Fibroblast of lung (primary cell): ENCODE data around the gene SLC6A1. TPM values are rescaled to one million over a fixed set of nuclear protein-coding genes. Genes with fewer than 3 reads are reported as not detected.

Experiments
- DNase-seq, 2 donors: peaks; one replicate each; pipeline versions ENCODE4 v3.0.0 to v3.0.0-alpha.2; 2010; ENCODE audit warnings: low read depth in 2 of 2
- H2AFZ ChIP-seq: 2 replicates; pipeline ENCODE4 v1.5.1; 2012; ENCODE audit warnings: low read length, control low read depth, inconsistent platforms
- H3K27ac ChIP-seq: 2 replicates; pipeline ENCODE4 v1.5.1; 2011; ENCODE audit warnings: low read length, control low read depth; ENCODE audit not compliant: insufficient read depth
- H3K27me3 ChIP-seq: 2 replicates; pipeline ENCODE4 v1.5.1; 2011; ENCODE audit warnings: mild to moderate bottlenecking, low read length; ENCODE audit not compliant: control insufficient read depth, insufficient read depth
- H3K36me3 ChIP-seq: 2 replicates; pipeline ENCODE4 v1.5.1; 2011; ENCODE audit warnings: low read length; ENCODE audit not compliant: control insufficient read depth, insufficient read depth
- H3K4me1 ChIP-seq: 2 replicates; pipeline ENCODE4 v1.5.1; 2011; ENCODE audit warnings: low read length; ENCODE audit not compliant: control insufficient read depth, insufficient read depth; ENCODE audit errors: extremely low read depth
- H3K4me2 ChIP-seq: 2 replicates; pipeline ENCODE4 v1.5.1; 2011; ENCODE audit warnings: low read length, control low read depth; ENCODE audit not compliant: insufficient read depth; ENCODE audit errors: extremely low read depth
- H3K4me3 ChIP-seq, 4 experiments: fragments of 200-600 bp in 1 of 4; sonication (generic) in 1 of 4; replicated peaks in 1 of 4; 2 replicates each; pipeline ENCODE4 v1.5.1; 2011 to 2016; ENCODE audit warnings: low read length in 4 of 4, low read depth in 3 of 4, mild to moderate bottlenecking in 3 of 4, control low read depth in 2 of 4, inconsistent platforms in 1 of 4, mixed read lengths in 1 of 4; ENCODE audit not compliant: insufficient read depth in 1 of 4; ENCODE audit errors: control extremely low read depth in 1 of 4
- H3K79me2 ChIP-seq: 2 replicates; pipeline ENCODE4 v1.5.1; 2012; ENCODE audit warnings: mild to moderate bottlenecking, low read length, inconsistent platforms; ENCODE audit not compliant: control insufficient read depth, insufficient read depth
- H3K9ac ChIP-seq: 2 replicates; pipeline ENCODE4 v1.5.1; 2011; ENCODE audit warnings: mild to moderate bottlenecking, low read length, control low read depth; ENCODE audit not compliant: insufficient read depth
- H3K9me3 ChIP-seq: 2 replicates; pipeline ENCODE4 v1.5.1; 2012; ENCODE audit warnings: low read depth, low read length; ENCODE audit not compliant: control insufficient read depth, insufficient read depth
- H4K20me1 ChIP-seq: 2 replicates; pipeline ENCODE4 v1.5.1; 2011; ENCODE audit warnings: low read length; ENCODE audit not compliant: control insufficient read depth, insufficient read depth; ENCODE audit errors: extremely low read depth
- EZH2 ChIP-seq: IDR thresholded peaks from 2 replicates; pipeline ENCODE4 v1.5.1; 2012; ENCODE audit warnings: low read length, control low read depth, mild to moderate bottlenecking; ENCODE audit errors: missing control alignments
- polyA plus RNA-seq, 2 donors: library from polyadenylated mRNA; depleted of rRNA in 1 of 2; stranded (reverse) in 1 of 2; unstranded in 1 of 2; fragments of >200 nt; gene quantifications; 2 replicates each; pipeline ENCODE4 v1.2.1, GENCODE V29; 2011 to 2012; ENCODE audit warnings: missing spikeins in 1 of 2
- total RNA-seq: library from RNA; depleted of rRNA; stranded (reverse); fragments of >200 nt; gene quantifications from 2 replicates; pipeline ENCODE4 v1.2.1, GENCODE V29; 2014
- TF ChIP-seq, protein P1 (sequence below), 2 donors: IDR thresholded peaks in 1 of 2; conservative IDR thresholded peaks in 1 of 2; 1 replicate in 1 of 2; 2 replicates in 1 of 2; pipeline ENCODE4 v1.5.1; 2011 to 2012; ENCODE audit warnings: low read length in 2 of 2, control low read depth in 1 of 2, inconsistent platforms in 1 of 2, low read depth in 1 of 2, mild to moderate bottlenecking in 1 of 2

Gene SLC6A1
- total and polyA plus RNA-seq, 2 donors (not counting 1 experiment from before 2014, with no cell fraction given), result not detected

DNA sequence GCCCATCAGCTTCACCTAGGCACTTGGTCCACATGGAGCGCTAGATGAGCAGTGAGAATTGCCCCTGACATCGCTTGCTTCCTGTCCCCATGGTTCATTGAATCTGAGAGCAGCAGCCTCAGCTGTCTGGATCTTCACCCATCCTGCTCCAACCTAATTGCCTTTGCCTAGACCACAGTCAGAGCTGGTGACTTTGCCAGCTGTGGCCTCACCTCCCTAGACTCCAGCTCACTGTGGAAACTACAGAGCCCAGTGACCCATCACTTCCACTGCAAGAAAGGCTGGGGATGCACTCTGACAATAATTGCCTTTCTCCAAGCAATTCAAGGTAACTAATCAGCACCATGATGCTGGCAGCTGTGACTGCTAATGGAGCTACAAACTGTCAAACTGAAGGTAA, 30.6 kb upstream of the SLC6A1 start:
- no peak overlapping the region for H3K27ac ChIP-seq
- H2AFZ ChIP-seq, result no peak overlapping the region
- H3K4me3 ChIP-seq, result no peak overlapping the region
- H3K79me2 ChIP-seq, result no peaks in the 10 kb centered on the region
- no peak for TF ChIP-seq EZH2
- TF ChIP-seq, protein P1, sequence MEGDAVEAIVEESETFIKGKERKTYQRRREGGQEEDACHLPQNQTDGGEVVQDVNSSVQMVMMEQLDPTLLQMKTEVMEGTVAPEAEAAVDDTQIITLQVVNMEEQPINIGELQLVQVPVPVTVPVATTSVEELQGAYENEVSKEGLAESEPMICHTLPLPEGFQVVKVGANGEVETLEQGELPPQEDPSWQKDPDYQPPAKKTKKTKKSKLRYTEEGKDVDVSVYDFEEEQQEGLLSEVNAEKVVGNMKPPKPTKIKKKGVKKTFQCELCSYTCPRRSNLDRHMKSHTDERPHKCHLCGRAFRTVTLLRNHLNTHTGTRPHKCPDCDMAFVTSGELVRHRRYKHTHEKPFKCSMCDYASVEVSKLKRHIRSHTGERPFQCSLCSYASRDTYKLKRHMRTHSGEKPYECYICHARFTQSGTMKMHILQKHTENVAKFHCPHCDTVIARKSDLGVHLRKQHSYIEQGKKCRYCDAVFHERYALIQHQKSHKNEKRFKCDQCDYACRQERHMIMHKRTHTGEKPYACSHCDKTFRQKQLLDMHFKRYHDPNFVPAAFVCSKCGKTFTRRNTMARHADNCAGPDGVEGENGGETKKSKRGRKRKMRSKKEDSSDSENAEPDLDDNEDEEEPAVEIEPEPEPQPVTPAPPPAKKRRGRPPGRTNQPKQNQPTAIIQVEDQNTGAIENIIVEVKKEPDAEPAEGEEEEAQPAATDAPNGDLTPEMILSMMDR (conservative IDR thresholded peaks at IDR 0.05 in 1 of 2, IDR thresholded peaks at IDR 0.05 in 1 of 2; ENCODE audit: low read depth in 1 of 2, low read length in 2 of 2), result no peak
- no peak overlapping the region for H3K9ac ChIP-seq
- no peaks in the 10 kb centered on the region for H3K4me1 ChIP-seq
- H3K4me2 ChIP-seq, result no peak overlapping the region
- DNase-seq, result no peak
- no peaks in the 10 kb centered on the region for H3K36me3 ChIP-seq
- H4K20me1 ChIP-seq, result no peaks in the 10 kb centered on the region
- H3K27me3 ChIP-seq, result no peaks in the 10 kb centered on the region
- H3K9me3 ChIP-seq, result no peaks in the 10 kb centered on the region

DNA sequence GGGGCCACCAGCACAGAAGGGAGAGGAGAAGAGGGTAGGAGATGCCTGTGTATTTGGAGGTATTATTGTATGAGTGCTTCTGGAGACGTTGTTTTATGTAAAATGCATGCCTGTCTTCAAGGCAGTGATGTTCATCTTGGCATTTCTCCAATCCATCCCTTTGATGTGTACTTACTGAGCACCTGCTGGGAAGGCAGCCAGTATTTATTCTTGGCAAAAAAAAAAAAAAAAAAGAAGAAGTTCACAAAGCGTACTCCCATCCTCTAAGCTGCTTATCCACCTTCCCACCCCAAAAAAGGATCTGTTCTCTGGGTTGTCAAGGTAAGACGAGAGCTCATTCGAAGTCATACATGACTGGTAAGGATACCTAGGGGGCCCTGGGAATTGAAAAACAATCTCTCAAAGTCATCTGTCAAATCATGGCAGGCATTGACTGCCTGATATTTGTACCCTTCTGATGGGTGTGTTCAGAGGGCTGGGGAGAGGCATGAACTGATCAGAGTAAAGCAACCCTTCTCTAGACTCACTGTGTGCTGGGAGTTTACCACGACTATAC, 30.0 kb upstream of the SLC6A1 start:
- H4K20me1 ChIP-seq, result no peaks in the 10 kb centered on the region
- TF ChIP-seq EZH2, result no peak
- TF ChIP-seq, protein P1 (conservative IDR thresholded peaks at IDR 0.05 in 1 of 2, IDR thresholded peaks at IDR 0.05 in 1 of 2; ENCODE audit: low read depth in 1 of 2, low read length in 2 of 2), result no peak
- no peaks in the 10 kb centered on the region for H3K36me3 ChIP-seq
- no peak overlapping the region for H2AFZ ChIP-seq
- H3K27me3 ChIP-seq, result no peaks in the 10 kb centered on the region
- no peak overlapping the region for H3K27ac ChIP-seq
- no peaks in the 10 kb centered on the region for H3K79me2 ChIP-seq
- no peak for DNase-seq
- H3K4me3 ChIP-seq, result no peak overlapping the region
- no peaks in the 10 kb centered on the region for H3K4me1 ChIP-seq
- no peak overlapping the region for H3K4me2 ChIP-seq
- H3K9me3 ChIP-seq, result no peaks in the 10 kb centered on the region
- no peak overlapping the region for H3K9ac ChIP-seq

DNA sequence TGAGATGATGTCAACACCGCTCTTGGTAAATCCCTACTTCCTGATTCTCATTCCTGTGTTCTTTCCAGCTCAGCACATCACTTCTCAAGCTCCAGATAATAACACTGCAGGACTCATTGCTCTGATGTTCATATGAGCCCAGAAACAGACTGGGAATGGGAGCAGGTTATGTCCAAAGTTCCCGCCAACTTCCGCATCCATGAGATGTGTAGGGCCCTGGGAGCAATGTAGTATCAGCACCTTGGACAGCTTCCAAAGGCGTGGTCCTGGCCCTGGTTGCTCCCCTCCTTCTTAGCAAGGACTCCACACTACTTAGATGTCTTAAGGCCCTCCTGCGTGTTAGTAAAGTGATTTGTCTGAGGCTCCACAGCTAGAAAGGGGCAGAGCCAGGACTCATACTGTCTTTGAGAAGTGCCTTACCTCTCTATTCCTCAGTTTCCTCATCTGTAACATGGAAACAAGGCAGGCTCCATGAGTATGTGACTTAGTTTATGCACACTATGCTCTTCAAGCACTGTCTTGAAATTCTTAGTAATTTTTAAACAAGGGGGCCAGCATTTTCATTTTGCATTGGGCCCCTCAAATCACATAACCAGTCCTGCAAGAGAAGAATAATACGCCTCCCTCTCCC, 27.9 kb upstream of the SLC6A1 start:
- Histone ChIP-seq H3K4me1 (no peaks in the 10 kb centered on the region), H3K79me2 (no peaks in the 10 kb centered on the region), H4K20me1 (no peaks in the 10 kb centered on the region), H3K4me3 (no peak overlapping the region), H3K9me3 (no peaks in the 10 kb centered on the region), H3K36me3 (no peaks in the 10 kb centered on the region), H3K27ac (no peak overlapping the region), H3K4me2 (no peak overlapping the region), H2AFZ (no peak overlapping the region), H3K27me3 (no peaks in the 10 kb centered on the region), H3K9ac (no peak overlapping the region)
- peak in 1 of 2 donors; percentile 17 for DNase-seq
- TF ChIP-seq, protein P1 (conservative IDR thresholded peaks at IDR 0.05 in 1 of 2, IDR thresholded peaks at IDR 0.05 in 1 of 2; ENCODE audit: low read depth in 1 of 2, low read length in 2 of 2), result no peak
- TF ChIP-seq EZH2, result no peak
